GF-D8 (cell line): ENCODE results near the gene S1PR3.

Source experiments
- DNase-seq: peaks from one replicate; lab custom pipeline; 2025; lab: John Stamatoyannopoulos, UW

Gene S1PR3

DNA sequence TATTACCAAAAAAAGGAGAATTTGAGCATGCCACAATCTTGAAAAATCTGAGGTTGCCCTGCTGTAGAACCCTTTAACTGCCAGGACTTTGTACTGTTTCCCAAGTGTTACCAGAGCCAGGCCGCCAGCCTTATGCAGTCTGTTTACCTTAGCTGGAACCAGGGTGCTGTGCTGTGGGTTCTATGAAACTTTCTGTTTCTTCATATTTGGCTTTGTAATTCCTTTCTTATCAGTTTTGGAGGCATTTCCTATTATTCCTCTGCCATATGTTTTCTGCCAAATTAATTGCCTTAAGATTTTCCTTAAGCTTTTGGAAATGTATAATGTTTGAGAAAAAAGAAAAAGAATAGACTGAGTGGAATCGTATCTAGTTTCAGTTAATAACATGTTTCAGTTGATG is 2.1 kb downstream of the S1PR3 start:
- no peak for DNase-seq

DNA sequence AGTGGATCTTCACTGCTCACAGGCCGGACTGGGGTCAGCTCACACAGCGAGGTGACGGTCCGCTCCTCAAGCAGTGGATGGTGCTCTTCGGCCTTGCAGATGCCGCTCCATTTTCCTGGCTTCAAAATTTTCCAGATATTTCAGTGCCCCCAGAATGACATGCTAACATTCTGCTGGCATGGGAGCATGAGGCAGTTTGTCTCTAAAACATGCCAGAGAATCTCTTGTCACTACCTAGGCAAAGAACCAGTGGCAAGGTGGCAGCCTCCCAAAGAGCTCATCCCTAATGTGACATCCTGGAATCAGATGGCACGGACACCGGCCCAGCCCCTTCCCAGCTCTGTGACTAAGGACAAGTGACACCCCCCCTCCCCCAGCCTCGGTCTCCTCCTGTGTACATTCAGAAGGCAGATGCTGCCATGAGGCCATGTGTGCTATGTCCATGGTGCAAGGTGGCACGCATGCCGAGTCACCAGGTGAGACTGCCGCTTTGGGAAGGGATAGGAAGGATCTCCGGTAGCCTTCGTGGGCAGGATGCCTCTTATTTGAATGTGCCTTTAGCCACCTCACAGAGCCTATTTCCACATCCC is 2.7 kb downstream of the S1PR3 start:
- no peak for DNase-seq

- no peak for DNase-seq
Measured at GRCh38 chr9:88994469-88995199, 3.4 kb downstream of the S1PR3 start.

DNA sequence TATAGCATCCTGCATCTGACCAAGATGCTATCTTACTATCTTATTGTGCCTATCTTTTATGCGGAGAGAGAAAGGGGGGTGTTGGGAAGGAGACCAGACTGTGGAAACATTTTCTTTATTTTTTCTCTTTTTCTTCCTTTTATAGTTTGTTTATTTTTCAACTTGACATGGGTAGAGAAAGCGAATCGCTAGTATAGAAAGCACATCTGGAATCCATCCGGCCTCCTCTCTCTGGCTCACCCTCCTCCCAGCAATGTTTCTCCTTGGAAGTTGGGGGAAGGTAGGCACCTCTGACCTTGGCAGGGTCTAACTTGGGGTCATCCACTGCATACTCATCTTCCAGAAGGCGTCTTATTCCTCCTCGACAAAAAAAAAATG is 3.9 kb downstream of the S1PR3 start:
- DNase-seq = no peak

DNA sequence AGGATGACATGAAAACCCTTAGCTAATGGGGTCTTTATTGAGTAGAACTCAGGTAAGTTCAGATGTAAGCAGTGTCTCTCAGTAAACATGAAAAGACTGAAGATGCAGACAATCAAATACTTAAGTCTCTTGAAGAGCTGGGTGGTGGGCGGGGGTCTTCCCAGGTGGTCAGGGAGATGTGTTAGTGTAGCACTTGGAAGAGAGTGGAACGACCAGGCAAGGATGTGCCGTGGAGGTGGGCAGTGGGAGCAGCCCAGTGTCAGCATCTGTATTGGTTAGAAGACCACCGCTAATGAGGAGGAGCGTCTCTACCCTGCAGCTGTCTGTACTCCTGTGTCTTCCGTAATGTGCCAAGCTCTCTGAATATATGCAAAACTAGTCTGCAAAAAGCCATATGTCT is 4.4 kb downstream of the S1PR3 start:
- no peak for DNase-seq

- no peak for DNase-seq
Measured at GRCh38 chr9:88996046-88996920, 5.0 kb downstream of the S1PR3 start.

GRCh38 chr9:88996921-88997235 is 5.6 kb downstream of the S1PR3 start:
- DNase-seq = no peak

DNA sequence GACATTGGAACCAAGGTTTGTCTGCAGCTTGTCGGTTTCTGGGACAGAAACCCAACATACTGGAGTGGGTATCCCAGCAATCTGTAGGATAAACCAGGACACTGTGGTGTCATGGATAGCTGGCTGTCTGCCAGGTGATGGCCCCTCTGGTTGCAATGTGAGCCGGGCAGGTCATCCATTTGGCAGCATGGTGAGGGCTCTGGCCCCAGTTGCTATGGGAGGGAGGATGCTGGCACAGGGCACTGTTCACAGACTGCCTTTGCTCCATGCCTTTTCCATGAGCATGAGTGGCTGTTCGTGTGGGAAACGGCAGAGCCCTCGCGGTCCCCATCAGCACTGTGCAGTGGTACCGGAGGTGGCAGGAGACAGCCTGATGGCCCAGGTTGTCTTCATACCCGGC is 6.4 kb downstream of the S1PR3 start:
- no peak for DNase-seq

DNA sequence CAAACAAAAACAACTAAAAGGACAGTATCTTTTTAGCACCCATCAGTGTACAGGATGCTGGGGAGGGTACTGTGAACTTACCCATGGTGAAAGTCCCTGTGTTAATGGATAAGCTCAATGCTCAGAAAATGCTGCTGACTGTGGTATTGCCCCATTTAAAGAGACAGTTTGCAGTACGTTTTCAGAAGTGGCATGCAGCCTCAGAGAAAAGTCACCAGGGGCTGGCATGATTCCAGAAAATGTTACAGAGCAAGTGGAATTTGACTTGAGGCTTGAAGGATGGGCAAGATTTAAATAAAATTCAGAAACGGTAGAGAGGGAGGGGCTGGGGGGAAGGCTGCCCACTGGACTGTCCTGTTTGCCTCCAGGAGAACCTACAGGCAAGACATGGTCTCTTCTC is 7.2 kb downstream of the S1PR3 start:
- DNase-seq = no peak

DNA sequence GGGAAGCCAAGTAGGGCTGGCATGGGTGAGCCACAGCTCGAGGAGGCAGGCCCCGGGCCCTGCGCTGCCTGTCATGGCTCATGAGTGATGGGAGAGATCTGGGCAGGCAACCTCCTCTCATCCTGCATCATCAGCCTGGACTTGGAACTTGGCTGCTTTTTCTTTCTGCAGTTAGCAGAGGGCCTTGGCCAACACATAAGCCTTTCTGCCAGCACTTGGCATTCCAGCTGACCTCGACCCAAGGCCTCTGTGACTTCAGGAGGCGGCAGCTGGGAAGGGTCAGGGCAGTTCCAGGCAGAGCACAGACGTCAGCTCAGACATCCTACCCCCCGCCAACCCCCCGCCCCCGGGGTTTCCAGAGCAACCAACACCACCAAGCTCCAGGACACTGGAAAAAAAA is 7.6 kb downstream of the S1PR3 start:
- no peak for DNase-seq

DNA sequence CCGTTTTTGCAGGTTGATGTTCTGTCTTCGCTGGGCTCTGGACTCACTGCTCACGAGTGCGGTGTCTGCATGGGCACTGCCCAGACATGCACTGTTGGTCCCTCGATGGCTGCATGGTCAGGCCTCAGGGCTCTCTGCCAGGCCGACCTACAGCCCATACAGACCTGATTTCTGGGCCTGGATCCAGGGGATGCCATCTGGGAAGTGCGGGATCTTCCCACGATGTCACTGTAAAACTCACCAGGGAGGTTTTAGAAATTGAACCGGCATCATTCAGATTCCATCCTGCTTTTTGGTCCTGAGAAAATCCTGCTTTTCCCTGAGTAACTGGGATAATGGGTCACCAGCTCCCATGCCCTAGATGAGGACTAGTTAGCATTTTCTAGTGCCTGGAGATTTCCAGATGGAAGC is 9.1 kb downstream of the S1PR3 start:
- DNase-seq = no peak

DNA sequence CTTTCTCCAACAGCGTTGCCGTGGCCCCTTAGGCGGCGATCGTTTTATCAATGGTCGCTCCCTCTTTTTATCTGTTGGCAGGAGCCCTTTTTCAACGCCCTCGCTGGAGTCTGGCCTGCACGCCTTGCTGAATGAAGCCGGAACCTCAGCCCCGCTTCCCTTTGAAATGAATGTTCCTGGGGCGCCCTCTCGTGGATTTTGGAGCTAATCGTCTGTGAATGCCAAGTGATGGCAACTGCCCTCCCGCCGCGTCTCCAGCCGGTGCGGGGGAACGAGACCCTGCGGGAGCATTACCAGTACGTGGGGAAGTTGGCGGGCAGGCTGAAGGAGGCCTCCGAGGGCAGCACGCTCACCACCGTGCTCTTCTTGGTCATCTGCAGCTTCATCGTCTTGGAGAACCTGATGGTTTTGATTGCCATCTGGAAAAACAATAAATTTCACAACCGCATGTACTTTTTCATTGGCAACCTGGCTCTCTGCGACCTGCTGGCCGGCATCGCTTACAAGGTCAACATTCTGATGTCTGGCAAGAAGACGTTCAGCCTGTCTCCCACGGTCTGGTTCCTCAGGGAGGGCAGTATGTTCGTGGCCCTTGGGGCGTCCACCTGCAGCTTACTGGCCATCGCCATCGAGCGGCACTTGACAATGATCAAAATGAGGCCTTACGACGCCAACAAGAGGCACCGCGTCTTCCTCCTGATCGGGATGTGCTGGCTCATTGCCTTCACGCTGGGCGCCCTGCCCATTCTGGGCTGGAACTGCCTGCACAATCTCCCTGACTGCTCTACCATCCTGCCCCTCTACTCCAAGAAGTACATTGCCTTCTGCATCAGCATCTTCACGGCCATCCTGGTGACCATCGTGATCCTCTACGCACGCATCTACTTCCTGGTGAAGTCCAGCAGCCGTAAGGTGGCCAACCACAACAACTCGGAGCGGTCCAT is 10.0 kb downstream of the S1PR3 start:
- DNase-seq = no peak

DNA sequence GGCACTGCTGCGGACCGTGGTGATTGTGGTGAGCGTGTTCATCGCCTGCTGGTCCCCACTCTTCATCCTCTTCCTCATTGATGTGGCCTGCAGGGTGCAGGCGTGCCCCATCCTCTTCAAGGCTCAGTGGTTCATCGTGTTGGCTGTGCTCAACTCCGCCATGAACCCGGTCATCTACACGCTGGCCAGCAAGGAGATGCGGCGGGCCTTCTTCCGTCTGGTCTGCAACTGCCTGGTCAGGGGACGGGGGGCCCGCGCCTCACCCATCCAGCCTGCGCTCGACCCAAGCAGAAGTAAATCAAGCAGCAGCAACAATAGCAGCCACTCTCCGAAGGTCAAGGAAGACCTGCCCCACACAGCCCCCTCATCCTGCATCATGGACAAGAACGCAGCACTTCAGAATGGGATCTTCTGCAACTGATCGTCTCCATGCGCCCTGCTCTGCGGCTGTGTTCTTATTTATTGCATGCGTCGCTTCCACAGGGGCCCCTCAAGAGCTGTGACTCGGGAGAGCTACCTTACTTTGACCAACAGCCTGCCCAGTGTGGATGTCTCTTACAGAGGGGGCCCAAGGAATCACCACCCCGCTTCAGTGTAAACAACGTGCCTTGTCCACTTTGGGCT is 10.8 kb downstream of the S1PR3 start:
- no peak for DNase-seq

GRCh38 chr9:89002987-89003386 is 11.7 kb downstream of the S1PR3 start:
- no peak for DNase-seq

DNA sequence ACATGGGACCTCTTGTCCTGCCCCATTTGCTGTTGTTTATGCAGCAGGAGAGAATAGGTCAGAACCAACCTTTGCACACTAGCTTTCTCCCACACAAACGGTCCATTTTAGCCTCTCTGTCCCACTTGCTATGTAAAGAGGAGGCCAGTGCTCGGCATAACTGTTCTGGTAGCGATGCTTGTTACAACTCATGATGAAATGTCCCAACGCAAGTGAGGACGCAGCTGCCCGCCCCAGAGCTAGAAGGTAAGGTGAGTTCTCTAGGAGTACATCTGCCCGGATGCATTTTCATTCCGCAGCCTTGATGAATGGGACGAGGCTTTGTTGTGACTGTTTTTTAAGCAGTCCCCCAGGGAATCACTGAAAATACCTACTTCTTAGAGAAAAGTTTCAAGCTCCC is 14.1 kb downstream of the S1PR3 start:
- no peak for DNase-seq

DNA sequence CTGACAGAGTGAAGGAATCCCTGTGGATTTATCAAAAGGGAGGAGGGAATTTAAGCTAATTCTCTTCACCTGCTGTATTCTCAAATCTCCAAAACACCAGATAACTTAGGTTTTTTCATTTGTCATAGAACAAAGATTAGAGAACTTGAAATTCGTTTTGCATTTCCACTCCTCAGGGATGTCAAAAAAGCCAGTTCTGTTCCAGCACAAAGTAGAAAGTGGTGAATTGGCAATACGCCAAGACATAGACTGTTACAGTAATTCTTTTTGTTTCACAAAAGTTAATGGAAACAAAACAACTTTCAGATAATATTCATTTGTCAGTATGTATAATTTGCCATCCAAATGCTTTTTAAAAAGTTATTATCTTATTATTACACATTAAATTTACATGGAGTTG is 15.0 kb downstream of the S1PR3 start:
- DNase-seq = no peak

DNA sequence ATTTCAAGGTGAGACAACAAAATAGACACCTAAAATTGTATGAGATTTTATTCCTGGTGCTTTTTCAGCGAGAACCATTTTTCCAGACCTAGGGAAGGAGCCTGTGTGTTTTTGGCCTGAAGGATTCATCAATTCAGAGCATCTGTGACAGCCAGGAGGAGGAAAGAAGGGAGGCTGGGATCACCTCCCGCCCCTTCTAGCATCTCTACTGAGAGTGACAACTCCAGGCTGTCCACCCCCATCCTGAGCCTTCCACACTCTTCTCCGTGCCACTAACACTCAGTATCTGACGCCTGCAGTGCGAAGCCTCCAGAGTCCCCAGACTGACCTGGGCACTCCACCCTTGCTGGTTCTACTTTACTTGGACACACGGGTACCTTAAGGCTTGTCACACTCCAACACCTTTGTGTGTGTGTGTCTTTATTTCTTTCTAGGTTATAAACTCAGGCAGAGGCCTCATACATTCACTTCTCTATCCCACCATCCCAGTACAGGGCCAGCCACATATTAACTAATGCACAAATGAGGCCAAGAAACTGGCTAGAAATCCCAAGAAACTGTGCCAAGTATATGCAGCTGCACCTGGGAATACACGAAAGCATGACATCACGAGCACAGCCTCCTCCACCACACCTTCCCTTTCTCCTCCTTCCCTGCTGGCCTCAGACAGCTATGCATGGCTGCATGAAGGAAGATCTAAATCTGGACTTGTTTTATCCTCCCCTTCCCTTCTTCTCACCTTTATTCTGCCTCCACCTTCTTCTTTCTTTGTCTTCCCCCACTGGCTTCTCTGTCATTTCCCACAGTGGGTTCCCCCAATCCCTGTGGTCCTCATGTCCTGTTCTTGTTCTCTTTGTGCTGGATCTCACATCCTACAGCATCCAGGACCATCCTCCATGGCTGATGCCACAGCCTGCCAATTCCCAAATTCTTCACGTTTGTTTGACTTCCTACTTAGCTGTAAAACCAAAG is 16.0 kb downstream of the S1PR3 start:
- DNase-seq = no peak

GRCh38 chr9:89008055-89008743 is 16.9 kb downstream of the S1PR3 start:
- no peak for DNase-seq

GRCh38 chr9:89008744-89009545 is 17.7 kb downstream of the S1PR3 start:
- no peak for DNase-seq
